Effector memory CD4-positive, alpha-beta T cell (primary cell): Measurements from ENCODE around the gene PDE1C.

ENCODE experiments used
- DNase-seq, 3 donors: peaks; one replicate each; pipeline ENCODE4 v3.0.0-alpha.2; 2020
- H3K27ac ChIP-seq: 2 replicates; pipeline ENCODE4 v1.7.0; 2013; ENCODE audit warnings: mild to moderate bottlenecking, low read length, moderate library complexity; ENCODE audit not compliant: insufficient read depth, poor library complexity, severe bottlenecking
- H3K27me3 ChIP-seq: replicated peaks from 2 replicates; pipeline ENCODE4 v1.7.0; 2013; ENCODE audit warnings: mild to moderate bottlenecking, low read length; ENCODE audit not compliant: insufficient read depth, control insufficient read depth, poor library complexity, severe bottlenecking
- H3K36me3 ChIP-seq: 2 replicates; pipeline ENCODE4 v1.7.0; 2013; ENCODE audit warnings: mild to moderate bottlenecking, low read length, moderate library complexity; ENCODE audit not compliant: control insufficient read depth, insufficient read depth
- H3K4me1 ChIP-seq: 2 replicates; pipeline ENCODE4 v1.7.0; 2013; ENCODE audit warnings: low read length, mild to moderate bottlenecking; ENCODE audit not compliant: control insufficient read depth, insufficient read depth, poor library complexity, severe bottlenecking
- H3K4me3 ChIP-seq: 2 replicates; pipeline ENCODE4 v1.7.0; 2013; ENCODE audit warnings: low read length, low read depth, mild to moderate bottlenecking; ENCODE audit not compliant: insufficient read depth, poor library complexity, severe bottlenecking
- H3K9me3 ChIP-seq: 2 replicates; pipeline ENCODE4 v1.7.0; 2013; ENCODE audit warnings: mild to moderate bottlenecking, low read length, moderate library complexity; ENCODE audit not compliant: control insufficient read depth

The PDE1C gene

GRCh38 chr7:31873816-31874597 lies 196.2 kb downstream of the PDE1C start:
- no peaks in the 10 kb centered on the region for H3K4me1 ChIP-seq
- no peaks in the 10 kb centered on the region for H3K36me3 ChIP-seq
- H3K9me3 ChIP-seq: no peaks in the 10 kb centered on the region
- H3K27me3 ChIP-seq: no peaks in the 10 kb centered on the region
- H3K4me3 ChIP-seq: no peak overlapping the region
- no peak for DNase-seq
- no peak overlapping the region for H3K27ac ChIP-seq

- Histone ChIP-seq H3K4me1 (no peaks in the 10 kb centered on the region), H3K27me3 (no peaks in the 10 kb centered on the region), H3K9me3 (peaks cover 1% of the 10 kb centered on the region), H3K4me3 (no peak overlapping the region), H3K36me3 (no peaks in the 10 kb centered on the region), H3K27ac (no peak overlapping the region)
- no peak for DNase-seq
Observed at GRCh38 chr7:31872545-31873370, 197.4 kb downstream of the PDE1C start.

- Histone ChIP-seq H3K36me3 (no peaks in the 10 kb centered on the region), H3K27ac (no peak overlapping the region), H3K9me3 (peaks cover 6% of the 10 kb centered on the region), H3K4me3 (no peak overlapping the region), H3K27me3 (no peaks in the 10 kb centered on the region), H3K4me1 (no peaks in the 10 kb centered on the region)
- no peak for DNase-seq
Observed at GRCh38 chr7:31864646-31865045, 205.6 kb downstream of the PDE1C start.

GRCh38 chr7:31860925-31861324 lies 209.3 kb downstream of the PDE1C start:
- Histone ChIP-seq H3K4me3 (no peak overlapping the region), H3K27ac (no peak overlapping the region), H3K4me1 (no peaks in the 10 kb centered on the region), H3K27me3 (no peaks in the 10 kb centered on the region), H3K36me3 (no peaks in the 10 kb centered on the region), H3K9me3 (no peaks in the 10 kb centered on the region)
- DNase-seq: no peak

- no peaks in the 10 kb centered on the region for H3K4me1 ChIP-seq
- no peak for DNase-seq
- H3K36me3 ChIP-seq: no peaks in the 10 kb centered on the region
- no peak overlapping the region for H3K27ac ChIP-seq
- H3K9me3 ChIP-seq: no peaks in the 10 kb centered on the region
- no peaks in the 10 kb centered on the region for H3K27me3 ChIP-seq
- H3K4me3 ChIP-seq: no peak overlapping the region
Observed at GRCh38 chr7:31858055-31858454, 212.2 kb downstream of the PDE1C start.

- H3K4me1 ChIP-seq: no peaks in the 10 kb centered on the region
Observed at GRCh38 chr7:31857172-31857571, 213.0 kb downstream of the PDE1C start.

GRCh38 chr7:31856337-31856736 lies 213.9 kb downstream of the PDE1C start:
- H3K27me3 ChIP-seq: no peaks in the 10 kb centered on the region
- H3K4me3 ChIP-seq: no peak overlapping the region
- no peaks in the 10 kb centered on the region for H3K9me3 ChIP-seq
- no peak overlapping the region for H3K27ac ChIP-seq
- DNase-seq: no peak
- H3K36me3 ChIP-seq: no peaks in the 10 kb centered on the region
- H3K4me1 ChIP-seq: no peaks in the 10 kb centered on the region

More at GRCh38 chr7:31857172-31857571, 213.0 kb downstream of the PDE1C start:
- Histone ChIP-seq H3K9me3 (no peaks in the 10 kb centered on the region), H3K4me3 (no peak overlapping the region), H3K27ac (no peak overlapping the region), H3K27me3 (no peaks in the 10 kb centered on the region), H3K36me3 (no peaks in the 10 kb centered on the region)
- no peak for DNase-seq

- Histone ChIP-seq H3K36me3 (no peaks in the 10 kb centered on the region), H3K9me3 (no peaks in the 10 kb centered on the region), H3K4me3 (no peak overlapping the region), H3K27ac (no peak overlapping the region), H3K4me1 (no peaks in the 10 kb centered on the region), H3K27me3 (no peaks in the 10 kb centered on the region)
- no peak for DNase-seq
Observed at GRCh38 chr7:31855530-31855929, 214.7 kb downstream of the PDE1C start.

GRCh38 chr7:31853380-31853779 lies 216.8 kb downstream of the PDE1C start:
- Histone ChIP-seq H3K4me3 (no peak overlapping the region), H3K9me3 (no peaks in the 10 kb centered on the region), H3K27me3 (no peaks in the 10 kb centered on the region), H3K4me1 (no peaks in the 10 kb centered on the region), H3K36me3 (no peaks in the 10 kb centered on the region), H3K27ac (no peak overlapping the region)
- DNase-seq: no peak

- no peak overlapping the region for H3K27ac ChIP-seq
- H3K36me3 ChIP-seq: no peaks in the 10 kb centered on the region
- no peaks in the 10 kb centered on the region for H3K9me3 ChIP-seq
- no peaks in the 10 kb centered on the region for H3K27me3 ChIP-seq
- H3K4me3 ChIP-seq: no peak overlapping the region
- H3K4me1 ChIP-seq: no peaks in the 10 kb centered on the region
- no peak for DNase-seq
Observed at GRCh38 chr7:31852462-31852861, 217.7 kb downstream of the PDE1C start.
